Osteoblast (primary cell): ENCODE measurements around the gene GP2. TPM values are rescaled to one million over a fixed set of nuclear protein-coding genes. Genes with fewer than 3 reads are reported as not detected.

Experiments
- DNase-seq: peaks from one replicate; pipeline ENCODE4 v3.0.0; 2011; ENCODE audit warnings: low spot score, mixed read lengths; ENCODE audit not compliant: insufficient read length; ENCODE audit errors: missing footprints
- H2AFZ ChIP-seq: 2 replicates; pipeline ENCODE4 v1.6.0; 2011; ENCODE audit warnings: mild to moderate bottlenecking, low read length
- H3K27ac ChIP-seq: 2 replicates; pipeline ENCODE4 v1.5.1; 2011; ENCODE audit warnings: mild to moderate bottlenecking, low read depth, low read length, moderate library complexity
- H3K27me3 ChIP-seq: 2 replicates; pipeline ENCODE4 v1.6.0; 2012; ENCODE audit warnings: mild to moderate bottlenecking, control low read depth, inconsistent platforms, low read length, moderate library complexity; ENCODE audit not compliant: insufficient read depth
- H3K36me3 ChIP-seq: 2 replicates; pipeline ENCODE4 v1.5.1; 2011; ENCODE audit warnings: mild to moderate bottlenecking, low read length, control low read depth, moderate library complexity; ENCODE audit not compliant: insufficient read depth
- H3K4me1 ChIP-seq: 2 replicates; pipeline ENCODE4 v1.5.1; 2011; ENCODE audit warnings: mild to moderate bottlenecking, low read length, control low read depth, moderate library complexity; ENCODE audit not compliant: insufficient read depth
- H3K4me2 ChIP-seq: 2 replicates; pipeline ENCODE4 v1.6.0; 2011; ENCODE audit warnings: mild to moderate bottlenecking, low read length; ENCODE audit not compliant: insufficient read depth
- H3K4me3 ChIP-seq: fragments of 200-600 bp; sonication (generic); 3 replicates; pipeline ENCODE4 v1.5.1; 2012; ENCODE audit warnings: mild to moderate bottlenecking, low read length, inconsistent platforms; ENCODE audit not compliant: insufficient read depth
- H3K79me2 ChIP-seq: 2 replicates; pipeline ENCODE4 v1.6.0; 2012; ENCODE audit warnings: mild to moderate bottlenecking, low read length, control low read depth, inconsistent platforms; ENCODE audit not compliant: insufficient read depth
- H3K9me3 ChIP-seq: 2 replicates; pipeline ENCODE4 v1.5.1; 2011; ENCODE audit warnings: low read depth, low read length, control low read depth
- H4K20me1 ChIP-seq: 2 replicates; pipeline ENCODE4 v1.6.0; 2012; ENCODE audit warnings: mild to moderate bottlenecking, low read length, control low read depth; ENCODE audit not compliant: insufficient read depth
- CTCF ChIP-seq: IDR thresholded peaks from 2 replicates; pipeline ENCODE4 v1.5.1; 2011; ENCODE audit warnings: mild to moderate bottlenecking, low read depth, low read length, moderate library complexity; ENCODE audit errors: extremely low read depth
- total RNA-seq: library from RNA; depleted of rRNA; stranded (reverse); fragments of >200 nt; gene quantifications from 2 replicates; pipeline ENCODE4 v1.2.3, GENCODE V29; 2012

GP2 gene
- total RNA-seq, 1 donor = not detected

GRCh38 chr16:20333120-20333519 lies 5.8 kb upstream of the GP2 start:
- H3K4me1 ChIP-seq = no peaks in the 10 kb centered on the region
- H3K9me3 ChIP-seq = no peaks in the 10 kb centered on the region
- H3K79me2 ChIP-seq = no peaks in the 10 kb centered on the region
- no peaks in the 10 kb centered on the region for H3K27me3 ChIP-seq
- H3K27ac ChIP-seq = no peak overlapping the region
- H4K20me1 ChIP-seq = no peaks in the 10 kb centered on the region
- no peaks in the 10 kb centered on the region for H3K36me3 ChIP-seq
- H3K4me2 ChIP-seq = no peak overlapping the region
- no peak overlapping the region for H3K4me3 ChIP-seq
- H2AFZ ChIP-seq = no peak overlapping the region
- TF ChIP-seq CTCF = no peak
- no peak for DNase-seq

- no peaks in the 10 kb centered on the region for H3K36me3 ChIP-seq
- H3K4me3 ChIP-seq = no peak overlapping the region
- no peak overlapping the region for H3K4me2 ChIP-seq
- no peaks in the 10 kb centered on the region for H3K9me3 ChIP-seq
- no peak overlapping the region for H3K27ac ChIP-seq
- H4K20me1 ChIP-seq = no peaks in the 10 kb centered on the region
- DNase-seq = no peak
- no peaks in the 10 kb centered on the region for H3K4me1 ChIP-seq
- H2AFZ ChIP-seq = no peak overlapping the region
- TF ChIP-seq CTCF = no peak
- H3K27me3 ChIP-seq = no peaks in the 10 kb centered on the region
- no peaks in the 10 kb centered on the region for H3K79me2 ChIP-seq
Observed at GRCh38 chr16:20332411-20332810, 5.1 kb upstream of the GP2 start.

GRCh38 chr16:20331635-20332034 lies 4.3 kb upstream of the GP2 start:
- TF ChIP-seq CTCF = no peak

GRCh38 chr16:20329392-20330138 lies 2.3 kb upstream of the GP2 start:
- Histone ChIP-seq H2AFZ (no peak overlapping the region), H3K79me2 (no peaks in the 10 kb centered on the region), H3K36me3 (no peaks in the 10 kb centered on the region), H3K4me3 (no peak overlapping the region), H3K27me3 (no peaks in the 10 kb centered on the region), H3K4me1 (no peaks in the 10 kb centered on the region), H3K27ac (no peak overlapping the region), H3K9me3 (no peaks in the 10 kb centered on the region), H4K20me1 (no peaks in the 10 kb centered on the region), H3K4me2 (no peak overlapping the region)
- DNase-seq = no peak
- TF ChIP-seq CTCF = no peak

More at GRCh38 chr16:20331635-20332034, 4.3 kb upstream of the GP2 start:
- H3K36me3 ChIP-seq = no peaks in the 10 kb centered on the region
- no peaks in the 10 kb centered on the region for H4K20me1 ChIP-seq
- no peak overlapping the region for H3K4me3 ChIP-seq
- no peaks in the 10 kb centered on the region for H3K27me3 ChIP-seq
- no peaks in the 10 kb centered on the region for H3K4me1 ChIP-seq
- H3K4me2 ChIP-seq = no peak overlapping the region
- H3K27ac ChIP-seq = no peak overlapping the region
- no peaks in the 10 kb centered on the region for H3K79me2 ChIP-seq
- no peak overlapping the region for H2AFZ ChIP-seq
- H3K9me3 ChIP-seq = no peaks in the 10 kb centered on the region
- DNase-seq = no peak
